Measurements from ENCODE around the gene ARHGEF1. TPM values are rescaled to one million over a fixed set of nuclear protein-coding genes. Genes with fewer than 3 reads are reported as not detected.

ARHGEF1 gene
- total RNA-seq, 1 donor from 2014 or later, result 78.8 TPM

DNA sequence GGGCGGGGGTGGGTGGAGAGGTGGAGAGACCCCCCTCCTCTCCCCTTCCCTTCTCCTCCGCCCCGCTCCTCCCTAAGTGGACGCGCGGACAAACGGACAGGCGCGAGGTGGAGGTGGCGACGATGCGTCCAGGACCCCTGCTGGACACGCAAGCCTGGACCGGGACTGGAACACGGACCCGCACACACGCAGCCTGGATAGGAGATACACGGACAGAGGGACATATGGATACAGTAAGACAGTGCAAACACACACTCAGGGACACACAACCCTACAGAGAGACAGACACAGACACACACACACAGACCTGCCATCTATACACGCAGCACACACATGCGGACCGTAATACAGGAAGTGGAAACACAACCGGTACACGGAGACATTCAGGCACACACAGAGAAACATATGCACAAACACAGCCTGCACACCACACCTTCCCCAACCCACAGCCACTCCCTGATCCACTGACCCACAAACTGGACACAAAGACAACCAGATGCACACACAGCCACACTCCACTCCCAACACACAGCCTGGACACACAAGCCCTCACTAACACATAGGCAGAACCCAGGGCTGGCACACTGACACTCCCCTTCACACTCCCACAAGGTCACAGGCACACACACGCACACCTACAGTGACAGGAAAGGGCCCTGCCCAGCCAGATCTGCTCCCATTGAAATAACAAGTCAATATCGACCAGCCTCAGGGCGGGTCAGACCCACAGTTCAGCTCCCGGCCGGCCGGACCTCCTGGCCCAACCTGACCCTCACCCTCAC, 46.0 kb downstream of the ARHGEF1 start:
- H3K4me1 Mint-ChIP-seq, result peaks cover 10% of the 10 kb centered on the region
- DNase-seq (ENCODE audit: low spot score in 2 of 2, unreplicated experiment in 2 of 2), result no peak
- H3K9me3 Mint-ChIP-seq, result no peaks in the 10 kb centered on the region
- H3K4me3 Mint-ChIP-seq, result peak overlapping the region; percentile 56
- H3K27ac Mint-ChIP-seq, result no peak overlapping the region
- peaks cover 56% of the 10 kb centered on the region for H3K27me3 Mint-ChIP-seq (ENCODE audit: low read depth)
- TF ChIP-seq, protein P1, sequence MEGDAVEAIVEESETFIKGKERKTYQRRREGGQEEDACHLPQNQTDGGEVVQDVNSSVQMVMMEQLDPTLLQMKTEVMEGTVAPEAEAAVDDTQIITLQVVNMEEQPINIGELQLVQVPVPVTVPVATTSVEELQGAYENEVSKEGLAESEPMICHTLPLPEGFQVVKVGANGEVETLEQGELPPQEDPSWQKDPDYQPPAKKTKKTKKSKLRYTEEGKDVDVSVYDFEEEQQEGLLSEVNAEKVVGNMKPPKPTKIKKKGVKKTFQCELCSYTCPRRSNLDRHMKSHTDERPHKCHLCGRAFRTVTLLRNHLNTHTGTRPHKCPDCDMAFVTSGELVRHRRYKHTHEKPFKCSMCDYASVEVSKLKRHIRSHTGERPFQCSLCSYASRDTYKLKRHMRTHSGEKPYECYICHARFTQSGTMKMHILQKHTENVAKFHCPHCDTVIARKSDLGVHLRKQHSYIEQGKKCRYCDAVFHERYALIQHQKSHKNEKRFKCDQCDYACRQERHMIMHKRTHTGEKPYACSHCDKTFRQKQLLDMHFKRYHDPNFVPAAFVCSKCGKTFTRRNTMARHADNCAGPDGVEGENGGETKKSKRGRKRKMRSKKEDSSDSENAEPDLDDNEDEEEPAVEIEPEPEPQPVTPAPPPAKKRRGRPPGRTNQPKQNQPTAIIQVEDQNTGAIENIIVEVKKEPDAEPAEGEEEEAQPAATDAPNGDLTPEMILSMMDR (IDR thresholded peaks at IDR 0.05; ENCODE audit: unreplicated experiment), result no peak
- no peaks in the 10 kb centered on the region for H3K36me3 Mint-ChIP-seq

DNA sequence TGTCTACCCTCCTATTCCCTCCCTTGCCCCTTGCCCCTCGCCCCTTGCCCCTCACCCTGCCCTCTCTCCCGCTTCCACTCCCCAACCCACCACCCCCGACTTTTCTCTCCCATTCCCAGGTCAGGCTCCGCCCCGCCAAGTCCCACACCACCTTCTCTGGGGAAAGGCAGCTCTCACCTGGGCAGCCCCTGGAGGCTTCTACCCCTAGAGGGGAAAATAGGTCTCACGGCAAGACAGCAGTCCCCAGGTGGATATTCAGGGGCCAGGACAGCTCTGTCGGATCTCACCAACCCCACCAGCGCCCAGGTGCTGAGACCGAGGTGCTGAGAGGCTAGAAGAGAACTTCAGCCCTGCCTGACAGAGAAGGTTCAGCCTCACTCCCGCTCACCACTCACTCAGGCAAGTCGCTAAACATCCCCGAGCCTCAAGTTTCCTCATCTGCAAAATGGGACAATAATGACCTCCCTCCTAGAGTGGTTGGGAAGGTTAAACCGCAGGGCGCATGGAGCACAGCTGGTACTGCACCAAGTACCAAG, 46.6 kb downstream of the ARHGEF1 start:
- TF ChIP-seq, protein P1 (IDR thresholded peaks at IDR 0.05; ENCODE audit: unreplicated experiment), result no peak
- no peaks in the 10 kb centered on the region for H3K9me3 Mint-ChIP-seq
- H3K27ac Mint-ChIP-seq, result no peak overlapping the region
- H3K27me3 Mint-ChIP-seq (ENCODE audit: low read depth), result peaks cover 63% of the 10 kb centered on the region
- DNase-seq (ENCODE audit: low spot score in 2 of 2, unreplicated experiment in 2 of 2), result no peak
- H3K4me1 Mint-ChIP-seq, result peaks cover 10% of the 10 kb centered on the region
- H3K36me3 Mint-ChIP-seq, result no peaks in the 10 kb centered on the region
- peak overlapping the region; percentile 56 for H3K4me3 Mint-ChIP-seq

- Mint-ChIP-seq H3K27me3 (ENCODE audit: low read depth) (peaks cover 70% of the 10 kb centered on the region), H3K27ac (no peak overlapping the region), H3K4me3 (peak overlapping the region; percentile 40), H3K9me3 (no peaks in the 10 kb centered on the region), H3K4me1 (peaks cover 16% of the 10 kb centered on the region), H3K36me3 (no peaks in the 10 kb centered on the region)
- TF ChIP-seq, protein P1 (IDR thresholded peaks at IDR 0.05; ENCODE audit: unreplicated experiment), result no peak
- DNase-seq (ENCODE audit: low spot score in 2 of 2, unreplicated experiment in 2 of 2), result no peak
These were observed 47.3 kb downstream of the ARHGEF1 start for GRCh38 chr19:41930322-41930722.

- Mint-ChIP-seq H3K4me3 (no peak overlapping the region), H3K4me1 (peaks cover 18% of the 10 kb centered on the region), H3K9me3 (no peaks in the 10 kb centered on the region), H3K36me3 (no peaks in the 10 kb centered on the region), H3K27ac (no peak overlapping the region), H3K27me3 (ENCODE audit: low read depth) (peaks cover 74% of the 10 kb centered on the region)
- TF ChIP-seq, protein P1 (IDR thresholded peaks at IDR 0.05; ENCODE audit: unreplicated experiment), result no peak
- no peak for DNase-seq (ENCODE audit: low spot score in 2 of 2, unreplicated experiment in 2 of 2)
These were observed 48.1 kb downstream of the ARHGEF1 start for GRCh38 chr19:41930926-41931592.

- DNase-seq (ENCODE audit: low spot score in 2 of 2, unreplicated experiment in 2 of 2), result no peak
These were observed 49.3 kb downstream of the ARHGEF1 start for GRCh38 chr19:41932259-41932719.

More at GRCh38 chr19:41932259-41932719, 49.3 kb downstream of the ARHGEF1 start:
- Mint-ChIP-seq H3K27ac (no peak overlapping the region), H3K9me3 (no peaks in the 10 kb centered on the region), H3K4me3 (no peak overlapping the region), H3K36me3 (no peaks in the 10 kb centered on the region), H3K27me3 (ENCODE audit: low read depth) (peaks cover 83% of the 10 kb centered on the region), H3K4me1 (peaks cover 21% of the 10 kb centered on the region)
- TF ChIP-seq, protein P1 (IDR thresholded peaks at IDR 0.05; ENCODE audit: unreplicated experiment), result no peak

All from mesothelial cell of epicardium (in vitro differentiated cells).